Measurements from ENCODE around the gene CELF1. TPM values are rescaled to one million over a fixed set of nuclear protein-coding genes. Genes with fewer than 3 reads are reported as not detected.

CELF1 gene
- total and polyA plus RNA-seq, 2 of the 13 experiments (the other 11 are each of a cell fraction or from before 2014, with no cell fraction given), result 69.0 to 80.1 TPM

GRCh38 chr11:47550288-47551047, 2.5 kb downstream of the CELF1 start:
- no peaks in the 10 kb centered on the region for H3K27me3 ChIP-seq (ENCODE audit: control insufficient read depth in 1 of 2, insufficient read depth in 2 of 2, low read length in 2 of 2)
- no peak overlapping the region for H3K9ac ChIP-seq (ENCODE audit: insufficient read depth, low read depth, low read length)
- no peaks in the 10 kb centered on the region for H3K9me3 ChIP-seq (ENCODE audit: low read length)
- peak overlapping the region in 1 of 3 experiments; percentile 69; a peak in 3 of 6 replicates for H3K4me3 ChIP-seq (replicated peaks in 1 of 3; ENCODE audit: insufficient read depth in 1 of 3, low read depth in 2 of 3, low read length in 3 of 3)
- DNase-seq (ENCODE audit: low spot score), result no peak
- no peak for FAIRE-seq
- no TSS peak for BruUV-seq (replicated peaks)
- peaks cover 66% of the 10 kb centered on the region for H3K79me2 ChIP-seq (ENCODE audit: insufficient read depth, low read length)
- H3K36me3 ChIP-seq (replicated peaks in 1 of 2; ENCODE audit: control insufficient read depth in 1 of 2, insufficient read depth in 2 of 2, low read length in 2 of 2), result peaks cover 0 to 6% of the 10 kb centered on the region in 2 experiments; a peak in 2 of 5 replicates
- peak overlapping the region; percentile 81 for H3K4me2 ChIP-seq (ENCODE audit: low read depth, low read length)
- intact Hi-C loops (cut with micrococcal nuclease; ENCODE audit: unreplicated experiment) (loop anchor here (5.0 kb wide), 1 partner anchor 63 kb away; no protein-coding TSS in a partner anchor), in situ Hi-C loops (cut with HindIII; ENCODE audit: extremely low pct_ligation_motif_present, low pct_unique_long_range_greater_than_20kb) (no loop called here)
- CTCF ChIA-PET (ENCODE audit: low intra/inter-chr PET ratio, low total read pairs), result no interaction called here
- WGBS (ENCODE audit: low lambda C conversion rate), result 95% methylated on average over 10 of the region's 10 CpGs
- TF ChIP-seq ZNF335 (CRISPR knock-in tag; IDR thresholded peaks at IDR 0.05) (no peak), TMF1 (CRISPR knock-in tag; IDR thresholded peaks at IDR 0.05; ENCODE audit: low read depth) (no peak), MNT (IDR thresholded peaks at IDR 0.05) (no peak), ZNF775 (CRISPR knock-in tag; IDR thresholded peaks at IDR 0.05; ENCODE audit: borderline replicate concordance) (no peak), ZNF12 (CRISPR knock-in tag; IDR thresholded peaks at IDR 0.05) (peak; percentile 88), ZNF761 (CRISPR knock-in tag; conservative IDR thresholded peaks at IDR 0.05) (no peak), SP4 (CRISPR knock-in tag; IDR thresholded peaks at IDR 0.05) (no peak), DMTF1 (CRISPR knock-in tag; IDR thresholded peaks at IDR 0.05) (no peak), CHD4 (IDR thresholded peaks at IDR 0.05; ENCODE audit: borderline replicate concordance, low read length) (no peak), HMGXB4 (CRISPR knock-in tag; IDR thresholded peaks at IDR 0.05; ENCODE audit: borderline replicate concordance in 1 of 2, low read depth in 1 of 2) (0 out of 4 replicates have a peak, but pooled peaks of 1 of the 2 experiments have one; percentile 14), NFE2L2 (IDR thresholded peaks at IDR 0.05; ENCODE audit: low read length) (no peak), MYPOP (CRISPR knock-in tag; IDR thresholded peaks at IDR 0.05) (no peak), POLR2AphosphoS5 (IDR thresholded peaks at IDR 0.05; ENCODE audit: low read depth, low read length) (no peak), NCOA2 (CRISPR knock-in tag; IDR thresholded peaks at IDR 0.05) (no peak), SYNCRIP (IDR thresholded peaks at IDR 0.05; ENCODE audit: insufficient read depth, low read depth, low read length) (no peak)
- H3K4me1 ChIP-seq (ENCODE audit: insufficient read depth, low read length), result peaks cover 40% of the 10 kb centered on the region
- peak overlapping the region; percentile 20 for H3K27ac ChIP-seq (ENCODE audit: extremely low read length, insufficient read depth, low read length)
- ATAC-seq, result no peak
- H4K20me1 ChIP-seq (ENCODE audit: insufficient read depth, low read length), result peaks cover 45% of the 10 kb centered on the region
- POLR2A ChIA-PET, result interaction anchor here (1.4 kb wide), 1 partner anchor 13 kb away, joined by 3 read pairs; no protein-coding TSS in a partner anchor
- H2AFZ ChIP-seq (ENCODE audit: low read length), result no peak overlapping the region
